Breast epithelium (tissue), 3 donors: ENCODE measurements around the gene BPHL.
"Not testable (repeated sequence)": the region's sequence is repeated elsewhere in the genome, so short reads cannot be mapped to it uniquely, and the experiment has no call there.

Experiments used
- CTCF ChIP-seq, 3 donors: fragments of 450-650 bp; IDR thresholded peaks; one replicate each; pipeline ENCODE4 v1.5.1; 2016 to 2017; ENCODE audit warnings: antibody characterized with exemption in 3 of 3, mild to moderate bottlenecking in 3 of 3, moderate library complexity in 3 of 3
- POLR2A ChIP-seq: fragments of 450-650 bp; IDR thresholded peaks from one replicate; pipeline ENCODE4 v1.6.1; 2016; ENCODE audit warnings: antibody characterized with exemption, mild to moderate bottlenecking, moderate library complexity

- TF ChIP-seq POLR2A; CTCF (IDR thresholded peaks at IDR 0.05): not testable (repeated sequence)
These were observed 52.2 kb downstream of the BPHL start for GRCh38 chr6:3170676-3171075.
